ENCODE measurements around the gene TRAF3IP3.

The TRAF3IP3 gene

DNA sequence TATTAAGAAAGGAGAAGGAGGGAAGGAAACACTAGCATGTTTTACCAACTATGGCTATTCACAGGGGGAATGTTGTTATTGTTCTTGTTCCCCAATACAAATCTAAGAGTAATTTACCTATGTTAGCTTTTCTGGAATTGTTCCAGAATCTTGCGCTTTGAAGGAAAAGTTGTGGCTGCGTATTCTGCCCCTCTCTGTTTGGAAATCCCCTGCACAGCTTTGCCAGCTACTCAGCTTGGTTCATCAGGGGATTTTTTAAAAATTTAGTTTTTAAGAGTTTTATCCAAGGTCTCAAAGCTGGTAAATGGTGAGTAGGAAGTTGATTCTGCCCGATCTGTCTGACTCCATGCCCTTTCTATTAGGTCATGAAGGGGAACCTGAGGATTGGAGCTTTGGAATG is 59.6 kb downstream of the TRAF3IP3 start:
- TF ChIP-seq YY1 (IDR thresholded peaks at IDR 0.05; ENCODE audit: low read depth) = no peak
- TF ChIP-seq, protein P1, sequence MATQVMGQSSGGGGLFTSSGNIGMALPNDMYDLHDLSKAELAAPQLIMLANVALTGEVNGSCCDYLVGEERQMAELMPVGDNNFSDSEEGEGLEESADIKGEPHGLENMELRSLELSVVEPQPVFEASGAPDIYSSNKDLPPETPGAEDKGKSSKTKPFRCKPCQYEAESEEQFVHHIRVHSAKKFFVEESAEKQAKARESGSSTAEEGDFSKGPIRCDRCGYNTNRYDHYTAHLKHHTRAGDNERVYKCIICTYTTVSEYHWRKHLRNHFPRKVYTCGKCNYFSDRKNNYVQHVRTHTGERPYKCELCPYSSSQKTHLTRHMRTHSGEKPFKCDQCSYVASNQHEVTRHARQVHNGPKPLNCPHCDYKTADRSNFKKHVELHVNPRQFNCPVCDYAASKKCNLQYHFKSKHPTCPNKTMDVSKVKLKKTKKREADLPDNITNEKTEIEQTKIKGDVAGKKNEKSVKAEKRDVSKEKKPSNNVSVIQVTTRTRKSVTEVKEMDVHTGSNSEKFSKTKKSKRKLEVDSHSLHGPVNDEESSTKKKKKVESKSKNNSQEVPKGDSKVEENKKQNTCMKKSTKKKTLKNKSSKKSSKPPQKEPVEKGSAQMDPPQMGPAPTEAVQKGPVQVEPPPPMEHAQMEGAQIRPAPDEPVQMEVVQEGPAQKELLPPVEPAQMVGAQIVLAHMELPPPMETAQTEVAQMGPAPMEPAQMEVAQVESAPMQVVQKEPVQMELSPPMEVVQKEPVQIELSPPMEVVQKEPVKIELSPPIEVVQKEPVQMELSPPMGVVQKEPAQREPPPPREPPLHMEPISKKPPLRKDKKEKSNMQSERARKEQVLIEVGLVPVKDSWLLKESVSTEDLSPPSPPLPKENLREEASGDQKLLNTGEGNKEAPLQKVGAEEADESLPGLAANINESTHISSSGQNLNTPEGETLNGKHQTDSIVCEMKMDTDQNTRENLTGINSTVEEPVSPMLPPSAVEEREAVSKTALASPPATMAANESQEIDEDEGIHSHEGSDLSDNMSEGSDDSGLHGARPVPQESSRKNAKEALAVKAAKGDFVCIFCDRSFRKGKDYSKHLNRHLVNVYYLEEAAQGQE (IDR thresholded peaks at IDR 0.05; ENCODE audit: low read depth) = no peak
- TF ChIP-seq CEBPB (IDR thresholded peaks at IDR 0.05) = no peak
- no peak for TF ChIP-seq RAD21 (IDR thresholded peaks at IDR 0.05; ENCODE audit: low read depth)
- TF ChIP-seq TEAD4 (IDR thresholded peaks at IDR 0.05) = no peak
- TF ChIP-seq CREB1 (IDR thresholded peaks at IDR 0.05; ENCODE audit: low read depth) = no peak
- no peak for TF ChIP-seq TAF1 (IDR thresholded peaks at IDR 0.05; ENCODE audit: low read depth)
- no peak for TF ChIP-seq EP300 (IDR thresholded peaks at IDR 0.05; ENCODE audit: borderline replicate concordance)
- TF ChIP-seq NFIC (IDR thresholded peaks at IDR 0.05) = no peak
- TF ChIP-seq USF1 (IDR thresholded peaks at IDR 0.05) = no peak

- TF ChIP-seq, protein P2, sequence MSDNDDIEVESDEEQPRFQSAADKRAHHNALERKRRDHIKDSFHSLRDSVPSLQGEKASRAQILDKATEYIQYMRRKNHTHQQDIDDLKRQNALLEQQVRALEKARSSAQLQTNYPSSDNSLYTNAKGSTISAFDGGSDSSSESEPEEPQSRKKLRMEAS (IDR thresholded peaks at IDR 0.05) = no peak
- TF ChIP-seq EP300 (IDR thresholded peaks at IDR 0.05; ENCODE audit: borderline replicate concordance) (no peak), YY1 (IDR thresholded peaks at IDR 0.05; ENCODE audit: low read depth) (no peak), TAF1 (IDR thresholded peaks at IDR 0.05; ENCODE audit: low read depth) (no peak)
- TF ChIP-seq, protein P1 (IDR thresholded peaks at IDR 0.05; ENCODE audit: low read depth) = no peak
These were observed 60.1 kb downstream of the TRAF3IP3 start for GRCh38 chr1:209815931-209816341.

DNA sequence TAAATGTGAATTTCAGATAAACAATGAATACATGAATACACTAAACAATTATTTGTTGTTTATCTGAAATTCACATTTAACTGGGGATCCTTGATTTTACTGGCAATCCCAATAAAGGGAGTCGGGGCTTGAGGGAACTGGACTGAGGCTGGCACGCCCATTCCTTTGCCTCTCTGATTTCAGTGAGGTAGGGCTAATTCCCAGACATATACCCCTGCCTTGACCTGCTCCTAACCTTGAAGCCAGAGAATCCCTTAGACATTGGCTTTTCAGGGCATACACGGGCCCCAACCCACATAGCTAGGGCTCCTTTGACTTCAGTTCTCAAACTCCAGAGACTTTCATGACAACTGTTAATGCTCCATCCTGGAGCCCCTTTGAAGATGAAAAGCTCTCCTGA is 61.1 kb downstream of the TRAF3IP3 start:
- TF ChIP-seq USF1 (IDR thresholded peaks at IDR 0.05) = no peak
- no peak for TF ChIP-seq YY1 (IDR thresholded peaks at IDR 0.05; ENCODE audit: low read depth)
- TF ChIP-seq, protein P2 (IDR thresholded peaks at IDR 0.05) = no peak

GRCh38 chr1:209817691-209818090 is 61.8 kb downstream of the TRAF3IP3 start:
- TF ChIP-seq EGR1 (IDR thresholded peaks at IDR 0.05) = no peak
- TF ChIP-seq TCF12 (IDR thresholded peaks at IDR 0.05; ENCODE audit: low read depth) = no peak

DNA sequence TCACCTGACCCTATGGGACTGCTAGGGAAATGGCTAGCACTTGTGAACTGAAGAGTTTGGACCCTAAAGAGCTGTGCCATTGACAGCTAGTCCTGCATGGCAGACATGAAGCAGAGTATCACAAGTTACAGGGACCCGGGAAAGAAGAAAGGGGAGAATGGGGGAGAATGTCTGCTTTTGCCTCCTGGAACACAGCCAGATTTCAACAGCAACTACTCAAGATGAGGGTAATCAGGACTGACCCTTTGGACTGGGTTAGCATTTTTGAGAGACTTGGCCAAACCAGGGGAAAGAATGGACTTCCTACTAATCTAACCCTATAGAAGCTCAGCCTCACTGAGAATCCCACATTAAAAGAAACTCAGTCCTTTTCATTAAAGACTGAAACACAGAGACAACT is 63.2 kb downstream of the TRAF3IP3 start:
- no peak for TF ChIP-seq TAF1 (IDR thresholded peaks at IDR 0.05; ENCODE audit: low read depth)
- no peak for TF ChIP-seq TEAD4 (IDR thresholded peaks at IDR 0.05)
- TF ChIP-seq, protein P1 (IDR thresholded peaks at IDR 0.05; ENCODE audit: low read depth) = no peak
- no peak for TF ChIP-seq CREB1 (IDR thresholded peaks at IDR 0.05; ENCODE audit: low read depth)
- TF ChIP-seq, protein P2 (IDR thresholded peaks at IDR 0.05) = no peak
- TF ChIP-seq FOXM1 (IDR thresholded peaks at IDR 0.05; ENCODE audit: borderline replicate concordance, low read depth) = no peak
- no peak for TF ChIP-seq EP300 (IDR thresholded peaks at IDR 0.05; ENCODE audit: borderline replicate concordance)
- no peak for TF ChIP-seq EGR1 (IDR thresholded peaks at IDR 0.05)
- no peak for TF ChIP-seq TCF12 (IDR thresholded peaks at IDR 0.05; ENCODE audit: low read depth)
- no peak for TF ChIP-seq USF1 (IDR thresholded peaks at IDR 0.05)
- TF ChIP-seq CEBPB (IDR thresholded peaks at IDR 0.05) = no peak
- no peak for TF ChIP-seq NFIC (IDR thresholded peaks at IDR 0.05)
- no peak for TF ChIP-seq YY1 (IDR thresholded peaks at IDR 0.05; ENCODE audit: low read depth)
